ENCODE data around the gene LNX2.
A peak's percentile ranks its signal among the peaks of the same experiment; 100 is the strongest.

Gene LNX2

GRCh38 chr13:27583645-27584044, 36.7 kb downstream of the LNX2 start:
- FAIRE-seq (no peak), DNase-seq (ENCODE audit: insufficient read length, low spot score) (no peak)
- TF ChIP-seq POLR2A (IDR thresholded peaks at IDR 0.05; ENCODE audit: low read depth, low read length) = no peak

DNA sequence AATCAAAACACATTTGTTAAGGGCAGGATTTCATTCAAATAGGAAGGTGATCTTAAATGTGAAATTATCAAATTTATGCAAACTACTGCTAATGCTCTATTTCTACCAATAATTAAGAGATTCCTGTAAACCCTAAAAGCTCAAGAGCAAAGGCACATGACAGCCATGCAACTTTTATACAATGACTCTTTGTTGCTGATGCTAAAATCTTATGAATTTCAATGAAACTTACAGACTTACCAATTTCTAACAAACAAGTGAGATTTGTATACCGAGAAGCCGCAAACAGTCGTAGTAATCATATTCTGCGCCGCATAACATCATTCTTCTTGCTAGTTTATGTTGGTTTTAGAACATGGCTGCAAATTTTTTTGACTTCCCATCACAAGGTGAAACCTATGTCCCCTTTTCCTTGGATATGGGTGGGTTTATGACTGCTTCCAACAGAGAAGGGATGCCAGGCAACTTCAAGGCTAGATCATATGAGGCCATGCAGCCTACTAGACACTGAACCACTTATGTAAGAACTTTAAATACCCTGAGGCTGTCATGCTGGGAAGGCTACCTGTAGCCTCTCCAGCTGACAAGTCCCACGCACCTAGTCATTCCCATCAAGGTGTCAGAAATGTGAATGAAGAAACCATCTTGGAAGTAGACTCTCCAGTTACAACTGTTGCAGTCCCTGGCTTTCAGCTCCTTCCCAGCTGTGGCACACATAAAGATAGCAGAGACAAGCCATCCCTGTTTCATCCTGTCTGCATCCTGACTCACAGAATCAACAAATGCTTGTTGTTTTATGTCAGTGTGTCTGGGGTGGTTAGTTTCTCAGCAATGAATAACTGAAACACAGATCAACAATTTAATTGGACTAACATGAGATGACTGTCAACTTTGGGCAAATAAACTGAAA, 42.0 kb downstream of the LNX2 start:
- TF ChIP-seq POLR2A (IDR thresholded peaks at IDR 0.05; ENCODE audit: low read depth, low read length) = no peak
- DNase-seq (ENCODE audit: insufficient read length, low spot score) = no peak
- FAIRE-seq = peak; percentile 53

DNA sequence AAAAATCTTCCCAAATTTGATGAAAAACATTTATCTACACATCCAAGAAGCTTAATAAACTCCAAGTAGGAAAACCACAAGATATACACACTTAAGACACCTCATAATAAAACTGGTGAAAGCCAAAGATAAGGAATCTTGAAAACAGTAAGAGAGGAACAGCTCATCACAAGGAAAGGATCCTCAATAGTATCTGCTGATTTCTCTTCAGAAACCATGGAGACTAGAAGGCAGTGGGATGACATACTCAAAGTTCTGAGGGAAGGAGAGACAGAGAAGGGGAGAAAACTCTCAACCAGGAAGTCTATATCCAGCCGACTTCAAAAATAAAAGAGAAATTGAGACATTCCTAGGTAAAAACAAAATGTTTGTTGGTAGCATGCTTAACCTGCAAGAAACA, 45.7 kb downstream of the LNX2 start:
- DNase-seq (ENCODE audit: insufficient read length, low spot score) (no peak), FAIRE-seq (no peak)
- no peak for TF ChIP-seq POLR2A (IDR thresholded peaks at IDR 0.05; ENCODE audit: low read depth, low read length)

GRCh38 chr13:27573265-27573664, 47.1 kb downstream of the LNX2 start:
- TF ChIP-seq POLR2A (IDR thresholded peaks at IDR 0.05; ENCODE audit: low read depth, low read length) = no peak
- DNase-seq (ENCODE audit: insufficient read length, low spot score) (peak; percentile 4), FAIRE-seq (peak; percentile 73)

DNA sequence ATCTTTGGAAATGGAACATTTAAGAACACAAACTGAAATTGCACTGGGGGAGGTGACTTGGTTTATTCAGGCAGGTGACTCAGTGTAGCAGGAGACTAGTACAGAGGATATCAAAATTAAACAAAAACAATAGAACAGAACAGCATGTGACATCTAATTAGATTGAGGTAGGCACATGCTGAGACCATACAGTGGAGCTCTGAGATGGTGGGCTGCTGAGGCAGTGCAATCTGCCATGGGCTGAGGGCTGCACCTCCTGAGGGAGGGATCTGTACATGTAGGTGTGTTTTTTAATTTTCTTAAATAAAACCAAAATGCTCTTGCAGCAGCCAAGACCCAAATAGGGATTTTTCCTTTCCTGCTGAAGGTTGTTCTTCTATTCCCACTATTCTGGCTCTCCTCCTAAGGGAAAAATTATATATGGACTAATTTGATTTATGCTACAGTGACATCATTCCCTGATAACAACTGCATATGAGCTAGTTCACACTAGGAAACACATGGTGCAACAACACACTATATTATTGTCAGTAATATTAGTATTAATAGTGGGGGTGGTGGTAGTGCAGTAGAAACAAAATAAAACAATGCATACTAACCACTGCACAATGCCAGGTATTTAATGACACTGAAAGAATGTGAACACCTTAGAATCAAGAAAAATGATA, 48.0 kb downstream of the LNX2 start:
- DNase-seq (ENCODE audit: insufficient read length, low spot score) (no peak), FAIRE-seq (no peak)
- no peak for TF ChIP-seq POLR2A (IDR thresholded peaks at IDR 0.05; ENCODE audit: low read depth, low read length)

DNA sequence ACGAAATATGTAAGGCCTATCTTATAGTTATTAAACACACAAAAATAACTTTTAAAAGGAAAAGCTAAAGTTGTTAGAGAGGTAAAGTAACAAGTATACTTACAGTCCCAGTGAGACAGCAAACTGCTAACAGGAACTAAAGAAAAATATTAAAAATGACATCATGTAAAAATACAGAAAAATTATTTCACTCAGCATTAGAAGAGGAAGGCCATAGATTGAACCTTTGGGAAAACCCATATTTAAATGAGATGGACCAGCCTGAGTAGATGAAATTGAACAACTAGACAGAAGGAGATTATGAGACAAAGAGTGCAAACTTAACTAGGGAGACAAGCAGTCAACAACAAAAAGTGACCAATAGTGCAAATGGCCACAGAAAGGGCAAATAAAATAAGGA, 49.4 kb downstream of the LNX2 start:
- no peak for DNase-seq (ENCODE audit: insufficient read length, low spot score)
- TF ChIP-seq POLR2A (IDR thresholded peaks at IDR 0.05; ENCODE audit: low read depth, low read length) = no peak
- FAIRE-seq = no peak

GRCh38 chr13:27569405-27569804, 50.9 kb downstream of the LNX2 start:
- DNase-seq (ENCODE audit: insufficient read length, low spot score) (no peak), FAIRE-seq (no peak)
- TF ChIP-seq POLR2A (IDR thresholded peaks at IDR 0.05; ENCODE audit: low read depth, low read length) = no peak

DNA sequence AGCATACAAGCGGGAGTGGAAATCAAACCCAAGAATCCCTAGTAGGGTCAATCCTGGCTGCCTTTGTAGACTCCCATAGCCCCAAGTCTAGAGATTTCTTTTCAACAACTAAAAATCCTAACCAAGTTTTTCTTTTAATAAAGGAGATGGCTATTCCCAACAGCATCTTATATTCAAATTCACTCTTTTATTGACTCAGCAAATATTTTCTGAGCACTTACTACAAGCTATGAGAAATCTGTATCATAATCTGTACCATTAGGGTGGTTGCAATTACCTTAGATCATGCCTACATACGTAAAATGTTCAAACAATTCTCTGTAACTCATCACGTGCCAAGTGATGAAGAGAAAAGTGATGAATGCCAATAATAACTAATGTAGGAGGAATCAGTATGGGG, 54.5 kb downstream of the LNX2 start:
- FAIRE-seq = no peak
- no peak for DNase-seq (ENCODE audit: insufficient read length, low spot score)
- no peak for TF ChIP-seq POLR2A (IDR thresholded peaks at IDR 0.05; ENCODE audit: low read depth, low read length)

DNA sequence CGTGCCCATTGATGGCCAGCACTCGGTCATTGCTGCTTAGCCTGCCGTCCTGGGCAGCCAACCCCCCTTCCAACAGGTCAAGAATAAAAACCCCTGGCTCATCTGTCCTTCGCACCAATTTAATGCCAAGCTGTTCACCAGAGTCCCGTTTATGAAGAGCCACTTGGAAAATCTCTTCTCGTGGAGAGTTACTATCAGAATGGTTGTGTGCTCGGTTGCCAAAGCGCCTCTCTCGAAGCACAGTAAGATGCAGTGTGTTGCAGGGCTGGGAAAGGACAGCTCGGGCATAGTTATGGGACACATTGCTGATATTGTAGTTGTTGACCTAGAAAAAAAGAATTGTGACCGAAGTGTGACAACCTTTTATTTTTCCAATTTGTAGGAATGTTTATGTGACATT, 57.9 kb downstream of the LNX2 start:
- DNase-seq (ENCODE audit: insufficient read length, low spot score) = no peak
- no peak for FAIRE-seq
- no peak for TF ChIP-seq POLR2A (IDR thresholded peaks at IDR 0.05; ENCODE audit: low read depth, low read length)

DNA sequence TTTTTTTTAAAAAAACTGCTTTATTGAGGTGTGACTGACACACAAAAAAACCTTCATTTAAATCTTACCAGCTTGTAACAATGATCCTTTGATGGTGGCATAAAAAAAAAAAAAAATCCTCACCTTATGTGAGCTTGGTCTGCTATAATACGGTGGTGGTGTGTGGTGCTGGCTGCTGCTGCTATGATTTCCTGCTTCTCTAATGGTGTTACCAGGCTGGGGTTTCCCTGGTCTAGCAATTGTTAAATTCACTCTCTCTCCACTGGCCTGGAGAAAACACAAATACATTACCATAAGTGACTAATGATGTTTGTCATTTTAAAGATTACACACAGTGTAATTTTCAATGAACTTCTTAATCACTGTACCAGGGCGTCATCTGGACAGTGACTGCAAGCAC, 60.6 kb downstream of the LNX2 start:
- TF ChIP-seq POLR2A (IDR thresholded peaks at IDR 0.05; ENCODE audit: low read depth, low read length) = no peak
- DNase-seq (ENCODE audit: insufficient read length, low spot score) (no peak), FAIRE-seq (no peak)

DNA sequence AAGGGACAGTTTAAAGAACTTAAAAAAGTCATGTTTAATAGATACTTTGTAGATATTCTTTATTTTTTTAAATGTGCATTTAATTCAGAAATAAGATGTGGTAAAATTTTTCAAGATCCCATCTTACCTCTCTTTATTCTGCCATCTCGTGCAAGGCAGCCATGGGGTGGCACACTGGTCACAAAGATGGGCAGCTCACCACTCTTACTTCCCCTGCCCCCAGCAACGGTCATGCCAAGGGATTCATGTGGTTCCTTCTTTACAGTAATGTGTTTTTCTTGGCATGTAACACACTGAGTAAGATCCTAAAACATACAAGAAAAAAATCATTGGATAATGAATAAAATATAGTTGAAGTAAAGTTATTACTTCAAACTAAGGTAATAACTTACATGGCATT, 64.2 kb downstream of the LNX2 start:
- DNase-seq (ENCODE audit: insufficient read length, low spot score) (no peak), FAIRE-seq (no peak)
- TF ChIP-seq POLR2A (IDR thresholded peaks at IDR 0.05; ENCODE audit: low read depth, low read length) = no peak

GRCh38 chr13:27551562-27551961, 68.8 kb downstream of the LNX2 start:
- no peak for FAIRE-seq
- no peak for DNase-seq (ENCODE audit: insufficient read length, low spot score)
- TF ChIP-seq POLR2A (IDR thresholded peaks at IDR 0.05; ENCODE audit: low read depth, low read length) = no peak

- TF ChIP-seq POLR2A (IDR thresholded peaks at IDR 0.05; ENCODE audit: low read depth, low read length) = no peak
- DNase-seq (ENCODE audit: insufficient read length, low spot score) (no peak), FAIRE-seq (no peak)
These were observed 70.8 kb downstream of the LNX2 start for GRCh38 chr13:27549406-27549981.

DNA sequence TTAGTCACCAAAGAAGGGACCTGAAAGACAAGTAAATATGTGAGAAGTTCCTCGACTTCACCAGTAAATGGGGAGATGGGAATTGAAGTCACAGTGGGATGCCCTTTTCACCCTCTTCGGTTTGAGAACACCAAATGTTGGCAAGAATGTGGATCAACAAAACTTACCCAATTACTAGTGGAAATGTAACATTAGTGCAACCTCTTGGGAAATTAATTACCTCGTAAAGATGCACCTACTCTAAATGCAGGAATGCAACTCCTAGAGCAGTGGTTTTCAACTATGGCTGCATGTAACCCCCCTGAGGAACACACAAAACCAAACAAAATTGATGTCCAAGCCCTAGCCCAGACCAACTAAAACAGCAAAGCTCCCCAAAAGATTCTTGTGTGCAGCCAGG, 78.1 kb downstream of the LNX2 start:
- TF ChIP-seq POLR2A (IDR thresholded peaks at IDR 0.05; ENCODE audit: low read depth, low read length) = no peak
- no peak for FAIRE-seq
- DNase-seq (ENCODE audit: insufficient read length, low spot score) = no peak

DNA sequence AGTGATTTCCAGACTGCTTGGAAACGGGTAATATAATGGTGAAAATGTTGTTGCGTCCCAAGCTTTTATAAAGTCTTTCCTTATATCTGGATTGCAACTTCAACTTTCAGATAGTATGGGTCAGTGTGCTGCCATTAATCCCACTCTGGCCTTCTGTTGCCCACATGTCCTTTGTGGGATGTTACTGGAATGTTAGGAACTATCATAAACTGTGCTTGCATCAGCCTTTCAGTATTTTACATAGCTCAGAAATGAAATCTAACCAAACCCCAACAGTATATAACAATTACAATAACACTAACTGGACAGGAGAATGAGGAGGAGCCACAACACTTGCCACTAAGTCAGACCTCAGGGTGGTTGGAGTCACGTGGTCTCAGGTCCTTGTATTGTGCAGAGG, 78.9 kb downstream of the LNX2 start:
- no peak for DNase-seq (ENCODE audit: insufficient read length, low spot score)
- no peak for FAIRE-seq
- TF ChIP-seq POLR2A (IDR thresholded peaks at IDR 0.05; ENCODE audit: low read depth, low read length) = no peak

Measured in H54 (cell line).